GM18519 (cell line): Measurements from ENCODE around the gene ENDOU.

Experiments
- ATAC-seq: cut with Tn5 transposase; IDR thresholded peaks from one replicate; pipeline ENCODE4 v1.9.1; 2021; ENCODE audit warnings: mild to moderate bottlenecking, moderate library complexity; ENCODE audit not compliant: unreplicated experiment, low FRiP score

ENDOU gene

DNA sequence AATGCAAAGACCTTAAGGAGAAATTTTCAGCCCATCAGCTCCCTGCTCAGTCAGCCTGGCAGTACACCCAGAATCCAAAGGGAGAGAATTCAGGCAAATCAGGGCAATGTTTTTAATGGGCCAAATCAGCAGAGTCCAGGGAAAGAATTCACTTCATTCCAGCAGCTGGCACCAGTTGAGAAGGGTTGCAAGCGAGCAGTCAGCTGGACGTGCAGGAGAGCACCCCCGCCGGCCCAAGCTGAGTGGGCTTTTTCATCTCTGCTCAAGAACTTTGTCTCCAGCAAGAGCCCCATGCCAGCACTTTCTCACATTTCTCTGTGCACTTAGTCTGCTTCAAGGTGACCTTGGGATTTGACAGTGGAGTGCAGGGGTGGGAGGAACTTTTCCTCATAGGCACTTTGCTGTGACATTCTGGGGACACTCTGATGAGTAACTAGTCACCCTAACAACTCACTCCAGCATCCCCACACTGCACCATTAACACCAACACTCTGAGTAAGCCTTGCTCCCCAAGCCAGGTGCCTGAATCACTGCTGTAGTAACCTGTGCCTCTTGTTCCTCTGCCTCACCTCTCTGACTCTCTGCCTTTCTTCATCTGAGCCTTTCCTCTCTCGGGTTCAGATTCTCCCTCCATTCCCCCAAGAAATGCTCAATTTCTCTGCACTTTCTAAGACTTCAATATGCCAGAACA, 2.2 kb downstream of the ENDOU start:
- no peak for ATAC-seq

DNA sequence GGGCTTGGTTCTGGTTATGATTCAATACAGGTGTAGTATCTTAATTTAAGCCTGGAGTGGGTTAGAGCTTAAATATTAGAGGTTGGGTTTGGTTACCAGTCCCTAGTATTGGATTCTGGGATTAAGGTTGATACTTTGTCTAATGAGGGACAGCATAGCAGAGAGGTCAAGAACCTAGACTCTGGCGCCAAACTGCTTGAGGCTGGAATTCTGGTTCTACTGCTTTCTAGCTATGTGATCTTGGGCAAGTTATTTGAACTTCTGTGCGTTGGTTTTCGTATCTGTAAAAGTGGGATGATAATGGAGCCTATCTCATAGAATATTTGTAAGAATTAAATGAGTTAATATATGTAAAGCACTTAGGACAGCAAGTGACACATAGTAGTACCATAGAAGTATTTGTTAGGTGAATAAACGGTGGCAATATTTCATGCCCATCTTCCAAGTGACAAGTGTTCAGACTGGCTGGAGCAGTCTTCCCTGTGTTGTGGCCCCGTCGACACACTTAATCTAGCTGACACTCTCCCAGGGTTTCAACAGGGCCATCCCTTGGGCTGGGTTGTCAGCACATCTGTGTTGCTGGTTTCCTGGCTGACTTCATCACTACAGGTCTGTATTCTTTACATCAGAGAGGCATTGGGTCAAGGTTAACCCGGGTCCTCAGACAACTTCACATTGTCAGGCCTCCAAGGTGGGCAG, 3.0 kb downstream of the ENDOU start:
- ATAC-seq = no peak

DNA sequence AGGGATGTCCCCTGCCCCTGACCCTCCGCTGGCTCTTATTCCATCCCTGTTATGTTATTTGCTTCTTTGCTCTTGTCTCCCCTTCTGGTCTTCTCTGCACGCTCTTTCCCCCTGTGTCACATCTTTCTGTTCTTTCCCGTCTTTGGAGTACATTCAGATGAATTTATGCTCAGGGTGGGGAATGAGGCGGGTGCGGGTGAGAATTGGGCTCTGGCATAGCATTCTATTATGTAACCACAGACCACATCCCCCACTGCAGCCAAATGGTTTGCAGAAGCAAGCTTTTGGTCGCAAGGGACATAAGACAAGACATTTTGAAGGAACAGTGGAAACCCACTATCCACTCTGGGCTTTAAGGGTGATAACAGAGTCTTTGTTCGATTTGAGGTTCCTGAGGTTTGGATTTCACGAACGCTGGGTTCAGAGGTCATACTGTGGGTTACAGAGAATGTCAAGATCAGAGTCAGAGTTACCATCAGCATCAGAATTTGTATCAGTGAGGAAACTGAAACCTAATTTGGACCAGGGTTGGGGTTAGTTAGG, 3.8 kb downstream of the ENDOU start:
- no peak for ATAC-seq

DNA sequence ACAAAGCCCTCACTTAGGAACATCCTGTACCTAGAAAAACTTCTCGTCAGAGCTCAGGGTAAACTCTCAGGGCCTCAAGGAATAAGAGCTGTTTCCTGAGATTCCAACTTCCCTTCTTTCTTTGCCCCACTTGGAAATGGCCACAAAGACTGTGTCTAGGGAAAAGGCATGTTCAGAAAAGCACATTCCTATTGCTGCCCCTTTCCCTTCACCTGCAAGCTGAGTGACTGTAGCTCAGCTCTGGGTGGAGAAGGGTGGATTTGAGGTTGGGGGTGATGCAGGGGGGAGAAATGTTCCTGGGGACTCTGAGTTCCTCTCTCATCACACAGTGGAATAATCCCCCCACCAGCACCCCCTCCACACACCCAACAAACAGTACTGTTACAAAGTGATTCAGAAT, 6.8 kb downstream of the ENDOU start:
- ATAC-seq = no peak

DNA sequence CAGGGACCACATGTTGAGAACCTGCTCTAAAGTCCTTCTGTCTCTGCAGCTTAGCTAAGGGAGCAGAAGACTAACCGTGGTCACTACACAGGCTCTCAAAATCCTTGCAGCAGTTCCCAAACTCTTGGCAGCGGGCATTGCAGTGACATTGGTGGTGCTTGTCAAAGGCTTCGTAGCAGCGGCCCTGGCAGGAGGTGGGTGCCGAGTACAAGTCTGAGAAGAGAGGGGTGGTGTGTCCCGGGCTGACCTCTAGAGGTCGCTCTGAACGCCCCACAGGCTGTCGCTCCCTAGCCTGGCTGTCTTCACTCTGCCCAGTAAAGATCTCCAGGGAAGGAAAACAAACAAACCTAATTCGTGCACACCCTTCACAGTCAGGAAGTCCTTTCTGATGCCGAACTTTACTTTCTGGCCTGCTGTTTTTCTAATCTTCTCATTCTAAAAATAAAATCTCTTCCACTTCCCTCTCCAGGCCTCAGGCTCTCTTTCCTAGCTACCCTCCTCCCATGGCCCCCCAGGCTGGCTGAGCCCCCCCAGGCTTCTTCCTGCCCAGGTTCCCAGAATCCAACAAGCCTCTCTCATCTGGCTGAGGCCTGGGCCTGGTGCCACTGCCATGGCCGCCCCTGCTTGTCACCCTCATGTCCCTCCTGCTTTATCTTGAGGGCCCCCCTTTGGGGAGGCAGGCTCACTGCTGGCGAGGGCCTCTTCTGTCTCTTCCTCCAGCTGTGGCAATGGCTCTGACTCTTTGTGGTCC, 7.7 kb downstream of the ENDOU start:
- peak; percentile 48 for ATAC-seq

DNA sequence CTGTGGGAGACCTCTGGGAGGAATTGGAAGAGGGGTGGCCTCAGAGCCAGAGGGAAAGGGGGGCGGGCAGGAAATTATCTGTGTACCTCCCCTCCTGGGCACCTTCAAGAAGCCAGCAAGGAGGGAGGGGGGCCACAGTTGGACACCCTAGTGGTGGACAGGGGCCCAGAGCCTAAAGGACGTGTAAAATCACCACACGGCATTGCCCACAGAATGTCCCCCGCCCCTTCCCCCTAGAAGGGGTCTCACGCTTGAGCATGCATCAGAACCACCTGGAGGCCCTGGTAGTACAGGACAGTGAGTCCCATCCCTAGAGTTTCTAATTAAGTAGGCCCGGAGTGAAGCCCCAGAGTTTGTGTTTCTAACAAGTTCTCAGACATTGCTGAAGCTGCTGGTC, 8.2 kb downstream of the ENDOU start:
- ATAC-seq = no peak

DNA sequence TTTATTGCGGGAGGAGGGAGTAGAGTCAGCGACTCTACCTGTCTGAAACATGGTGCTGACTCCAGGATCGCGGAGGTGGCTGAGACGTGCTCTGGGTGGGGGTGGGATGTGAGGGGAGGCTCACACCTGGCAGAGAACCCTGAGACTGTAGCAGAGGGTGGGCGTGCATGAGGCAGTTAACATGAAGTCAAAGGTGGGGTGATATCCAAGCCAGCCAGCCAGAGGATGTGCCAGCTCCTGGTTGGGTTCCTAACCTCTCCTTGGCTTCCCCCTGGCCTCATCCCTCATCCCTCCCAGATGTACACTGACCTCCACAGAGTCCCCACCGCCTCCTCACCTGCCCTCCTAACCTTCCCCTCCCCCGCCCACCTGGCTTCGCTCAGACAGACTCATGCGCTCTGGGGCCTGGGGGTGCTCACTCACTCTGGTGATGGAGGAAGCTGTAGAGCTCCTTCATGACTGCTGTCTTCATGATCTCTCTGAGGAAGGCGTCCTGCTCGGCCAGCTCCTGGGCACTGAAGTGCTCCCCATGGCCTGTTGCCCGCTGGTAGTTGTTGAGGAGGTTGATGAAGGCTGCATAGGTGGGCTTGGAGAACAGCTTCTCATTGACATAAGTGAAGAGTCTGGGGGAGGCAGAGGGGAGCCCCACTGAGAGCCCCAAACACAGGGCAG, 9.3 kb downstream of the ENDOU start:
- ATAC-seq = no peak

DNA sequence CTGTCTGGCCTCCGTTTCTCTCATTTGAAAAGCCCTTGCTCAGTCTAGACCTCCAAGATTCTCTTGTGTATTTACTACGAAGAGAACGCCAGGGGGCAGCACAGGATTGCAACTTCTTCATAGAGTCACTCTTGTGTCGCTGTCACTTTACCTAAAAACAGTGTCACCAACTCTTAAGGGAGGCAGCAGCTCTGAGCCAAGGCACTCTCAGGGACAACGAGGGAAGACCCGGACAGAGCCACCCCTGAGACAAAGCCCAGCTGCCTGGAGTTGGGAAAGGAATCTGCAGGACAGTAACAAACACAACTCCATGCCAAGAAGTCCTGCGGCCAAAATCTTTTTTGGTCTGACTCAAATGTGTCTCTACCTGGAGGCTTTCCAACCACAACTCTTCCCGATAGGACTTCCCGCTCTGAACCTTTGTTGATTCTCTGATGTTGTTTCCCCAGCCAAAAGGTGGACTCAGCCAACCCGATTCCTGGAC, 9.9 kb downstream of the ENDOU start:
- peak; percentile 53 for ATAC-seq

DNA sequence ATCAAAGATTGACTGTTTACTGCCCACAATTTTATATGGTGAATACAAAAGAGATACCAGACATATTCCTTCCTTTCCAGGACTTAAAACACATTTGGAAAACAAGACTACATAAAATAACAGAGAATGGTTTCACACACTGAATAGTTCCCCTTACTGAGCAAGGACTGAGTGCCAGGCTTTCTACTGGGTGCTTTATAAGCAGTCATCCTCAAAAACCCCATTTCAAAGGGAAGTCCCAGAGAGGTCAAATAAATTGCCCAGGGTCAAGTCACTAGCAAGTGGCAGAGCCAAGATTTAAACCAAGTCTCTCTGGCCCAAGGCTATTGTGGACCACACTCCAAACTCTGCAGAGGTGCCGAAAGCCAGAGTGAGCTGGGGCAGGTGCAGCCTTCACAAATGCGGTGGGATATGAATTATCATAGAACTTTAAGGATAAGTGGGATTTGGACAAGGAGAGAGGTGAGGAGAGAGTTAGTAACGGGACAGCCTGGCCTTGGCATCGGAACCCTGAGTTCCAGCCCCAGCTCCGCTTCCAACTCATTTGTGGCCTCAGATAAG, 10.4 kb downstream of the ENDOU start:
- no peak for ATAC-seq

DNA sequence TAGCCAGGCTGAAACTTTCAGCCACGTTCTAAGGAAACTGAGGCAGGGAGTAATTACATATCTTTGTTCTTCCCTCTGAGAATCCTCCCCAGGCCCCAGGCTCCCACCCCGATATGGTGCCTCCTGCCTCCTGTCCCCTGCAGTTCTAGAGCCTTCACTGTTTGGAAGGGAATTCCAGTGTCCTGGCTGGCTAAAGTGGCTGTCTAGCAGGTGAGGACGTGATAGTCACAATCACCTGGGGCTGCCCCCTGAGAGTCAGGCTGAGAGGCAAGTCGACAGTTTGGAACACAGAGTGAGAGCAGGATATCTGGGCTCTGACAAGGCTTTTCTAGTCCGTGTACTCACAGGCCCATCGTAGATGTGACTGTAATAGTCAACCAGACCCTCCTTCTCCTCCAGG, 13.1 kb downstream of the ENDOU start:
- no peak for ATAC-seq

DNA sequence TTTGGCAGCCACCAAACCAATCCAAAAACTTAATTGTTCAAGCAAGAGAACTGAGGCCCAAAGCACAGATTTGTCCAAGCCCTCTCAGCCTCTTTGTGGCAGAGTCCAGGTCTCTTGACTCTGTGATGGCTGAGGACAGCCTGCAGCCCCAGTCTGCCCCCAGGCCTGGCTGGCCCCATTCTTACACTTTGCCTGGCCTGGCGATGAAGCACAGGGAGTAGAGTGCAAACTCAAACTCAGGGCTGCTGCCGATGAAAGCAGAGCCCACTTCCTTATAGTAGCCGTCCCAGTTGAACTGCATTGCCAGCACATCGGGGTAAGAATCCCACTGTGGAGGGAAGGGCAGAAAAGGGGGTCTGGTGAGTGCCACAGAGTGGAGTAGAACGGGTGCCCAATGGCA, 13.8 kb downstream of the ENDOU start:
- ATAC-seq = no peak

DNA sequence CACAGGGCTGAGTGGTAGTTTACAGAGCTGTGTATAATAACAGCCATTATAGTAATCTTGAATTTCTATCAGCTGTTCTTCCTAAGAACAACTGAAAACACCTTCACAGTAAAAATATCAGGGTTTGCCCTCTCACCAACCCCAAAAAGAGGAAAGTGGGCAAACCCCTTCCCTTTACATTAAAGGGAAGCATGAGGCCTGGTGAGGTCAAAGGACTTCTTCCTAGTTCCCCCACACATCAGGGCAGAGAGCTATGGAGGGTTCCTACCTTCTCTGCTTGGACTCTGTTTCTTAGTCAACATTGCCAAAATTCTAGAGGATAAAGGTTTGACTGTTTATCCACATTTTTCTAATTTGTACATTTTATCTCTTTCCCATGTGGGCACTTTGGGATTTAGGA, 15.0 kb downstream of the ENDOU start:
- ATAC-seq = no peak

DNA sequence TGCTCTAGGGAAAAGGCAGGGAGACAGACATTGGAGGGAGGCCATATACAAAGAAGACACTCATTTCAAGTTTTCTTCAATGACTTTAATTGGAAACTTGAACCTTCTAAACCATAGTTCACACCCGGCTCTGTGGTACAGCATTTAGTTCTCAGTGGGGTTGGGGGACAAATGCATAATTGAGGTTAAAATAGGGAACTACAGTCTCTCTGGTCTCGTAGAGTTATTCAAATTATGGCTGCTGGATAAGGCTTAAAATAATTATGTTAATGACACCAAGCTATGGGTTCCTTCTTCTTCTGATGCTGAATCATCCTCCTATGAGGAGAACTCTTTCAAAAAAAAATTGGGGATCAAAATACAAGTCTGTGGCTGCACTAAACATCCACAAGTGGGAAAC, 15.6 kb downstream of the ENDOU start:
- ATAC-seq = no peak

DNA sequence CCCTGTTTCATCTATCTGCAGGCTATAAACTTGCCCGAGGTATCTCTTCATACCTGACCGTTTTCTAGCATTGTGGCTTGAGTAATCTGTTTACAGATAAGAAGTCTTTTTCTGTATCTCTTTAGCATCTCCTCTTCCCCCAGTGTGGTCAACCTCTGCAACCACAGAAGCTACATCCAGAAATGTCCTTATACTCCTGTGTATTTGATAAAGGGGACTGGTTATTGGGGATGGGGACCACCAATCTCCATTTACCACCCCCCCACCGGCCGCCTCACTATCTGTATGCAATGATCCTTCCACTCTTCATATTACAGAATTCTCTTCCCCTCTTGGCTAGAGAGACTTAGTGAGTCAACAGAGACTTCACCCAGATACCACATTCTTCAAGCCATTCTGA, 16.1 kb downstream of the ENDOU start:
- ATAC-seq = no peak

DNA sequence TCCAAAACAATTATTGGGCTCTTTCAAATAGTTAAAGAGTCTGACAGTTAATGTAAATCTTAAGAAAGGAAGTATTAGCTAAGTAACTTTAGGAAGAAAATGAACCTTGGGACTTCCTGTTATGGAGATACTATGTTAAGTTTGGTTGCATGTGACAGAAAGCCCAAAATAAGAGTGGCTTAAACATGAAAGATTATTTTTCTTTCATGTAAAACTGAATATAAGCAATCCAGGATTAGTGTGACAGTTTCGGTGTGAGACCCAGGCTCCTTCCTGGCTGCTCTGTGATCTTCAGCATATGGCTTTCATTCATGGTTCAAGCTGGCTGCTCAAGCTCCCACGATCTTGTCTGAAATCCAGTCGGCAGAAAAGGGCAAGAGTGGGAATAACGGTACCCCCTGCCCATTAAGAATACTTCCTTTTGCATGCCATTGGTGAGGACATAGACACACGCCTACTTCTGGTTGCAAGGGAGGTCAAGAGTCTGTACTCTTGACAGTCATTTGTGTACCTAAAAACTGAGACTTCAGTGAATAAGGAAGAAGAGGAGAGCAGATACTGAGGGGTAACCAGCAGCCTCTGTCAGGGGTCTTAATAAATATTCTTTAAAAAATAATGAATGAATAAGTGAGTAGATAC, 17.3 kb downstream of the ENDOU start:
- ATAC-seq = peak; percentile 30

DNA sequence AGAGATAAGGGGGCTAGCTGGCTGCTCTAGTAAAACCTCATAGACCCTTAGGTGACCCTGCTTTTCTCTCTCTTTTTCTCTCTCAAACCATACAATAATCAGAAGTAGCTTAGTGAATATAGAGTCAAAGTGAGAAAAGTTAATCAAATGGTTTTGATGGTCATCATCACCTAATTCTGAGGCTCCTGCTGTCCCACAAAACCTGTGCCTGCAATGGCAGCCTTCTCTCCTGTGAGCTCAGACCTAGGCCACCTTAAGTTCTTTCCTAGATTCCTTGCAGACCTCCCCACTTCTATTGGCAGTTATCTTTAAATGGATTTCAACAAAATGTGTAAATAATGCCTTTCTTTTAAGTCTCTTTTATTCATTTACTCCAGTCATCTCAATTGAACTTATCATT, 17.9 kb downstream of the ENDOU start:
- no peak for ATAC-seq

DNA sequence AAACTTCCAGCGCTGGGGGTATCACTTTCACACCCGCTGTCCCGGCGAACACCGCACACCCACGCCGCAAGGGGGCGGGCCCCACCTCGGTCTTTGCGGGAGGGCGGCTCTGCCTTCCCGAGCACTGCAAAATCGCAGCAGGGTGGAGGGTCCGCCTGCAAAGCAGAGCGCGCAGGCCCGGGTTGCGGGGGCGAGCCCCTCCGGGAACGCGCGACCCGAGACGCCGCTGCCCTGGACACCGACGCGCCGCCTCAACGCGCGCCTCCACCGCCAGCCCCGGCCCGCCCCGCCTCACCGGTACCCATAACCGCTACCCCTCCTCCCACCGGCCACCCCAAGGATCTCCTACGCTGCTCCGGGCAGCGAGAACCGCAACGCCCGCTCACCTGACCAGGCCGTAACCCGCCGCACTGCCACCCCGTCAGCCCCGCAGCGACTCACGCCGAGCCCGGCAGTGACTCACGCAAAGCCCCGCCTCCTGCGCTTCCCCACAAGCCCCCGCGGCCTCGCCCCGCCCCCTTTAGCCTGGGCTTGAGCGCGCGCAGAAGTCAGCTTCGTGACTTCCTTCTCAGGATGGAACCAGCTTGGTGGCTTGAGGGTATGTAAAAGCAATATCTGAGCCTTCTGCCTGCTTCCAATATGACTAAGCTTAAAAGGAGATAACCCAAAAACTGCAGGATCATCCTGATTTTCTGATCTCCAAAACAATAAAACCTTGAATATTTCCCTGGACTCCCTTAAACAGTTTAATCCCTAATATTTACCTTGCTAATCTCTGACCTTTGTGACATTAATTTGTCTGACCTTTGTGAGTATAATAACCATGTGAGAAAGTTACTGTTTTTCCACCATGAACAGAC, 19.5 kb downstream of the ENDOU start, which contains the start of gene RPAP3:
RPAP3 (minus strand) TSS at position 465 of the 860 bp plus-strand sequence. CDS start 3,190 bp downstream, outside the sequence.
- peak; percentile 44 for ATAC-seq

DNA sequence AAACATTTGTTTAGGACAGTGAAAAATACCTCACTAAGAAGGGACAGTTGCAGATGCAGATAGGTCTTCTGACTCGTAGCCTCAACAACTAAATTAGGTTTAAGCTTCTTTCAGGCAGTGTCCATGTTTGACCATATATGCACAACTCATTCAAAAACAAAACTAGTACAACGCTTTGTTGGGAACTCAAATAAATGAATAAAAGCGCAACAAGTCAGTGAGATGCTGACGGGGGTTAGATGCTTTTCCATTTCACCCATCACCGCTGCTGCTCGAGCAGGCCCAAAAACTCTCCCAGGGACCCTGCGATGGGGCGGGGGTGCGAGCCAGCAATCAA, 20.1 kb downstream of the ENDOU start:
- no peak for ATAC-seq

DNA sequence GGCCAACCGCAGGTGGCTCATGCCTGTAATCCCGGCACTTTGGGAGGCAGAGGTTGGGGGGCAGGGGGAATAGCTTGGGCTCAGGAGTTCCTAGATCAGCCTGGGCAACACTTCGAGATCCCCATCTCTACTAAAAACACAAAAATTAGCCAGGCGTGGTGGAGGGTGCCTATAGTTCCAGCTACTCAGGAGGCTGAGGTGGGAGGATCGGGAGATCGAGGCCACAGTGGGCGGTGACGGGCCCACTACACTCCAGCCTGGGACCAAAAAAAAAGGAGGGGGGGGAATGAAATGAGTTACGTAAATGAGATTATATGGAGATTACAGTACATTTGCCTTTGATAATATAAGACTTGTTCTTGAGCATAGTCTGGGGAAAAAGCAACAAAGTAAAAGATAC, 20.6 kb downstream of the ENDOU start:
- ATAC-seq = no peak
